GM19025 (cell line): ENCODE measurements around the gene PFKFB1.
"Not testable (repeated sequence)": the region's sequence is repeated elsewhere in the genome, so short reads cannot be mapped to it uniquely, and the experiment has no call there.

ENCODE experiments used
- ATAC-seq: cut with Tn5 transposase; IDR thresholded peaks from one replicate; pipeline ENCODE4 v1.9.1; 2021; ENCODE audit warnings: mild to moderate bottlenecking, low read depth, moderate library complexity; ENCODE audit not compliant: unreplicated experiment

Gene PFKFB1

GRCh38 chrX:54994668-54995351 is 822 bp upstream of the PFKFB1 start:
- no peak for ATAC-seq

GRCh38 chrX:54992911-54993622 is 921 bp downstream of the PFKFB1 start:
- no peak for ATAC-seq

DNA sequence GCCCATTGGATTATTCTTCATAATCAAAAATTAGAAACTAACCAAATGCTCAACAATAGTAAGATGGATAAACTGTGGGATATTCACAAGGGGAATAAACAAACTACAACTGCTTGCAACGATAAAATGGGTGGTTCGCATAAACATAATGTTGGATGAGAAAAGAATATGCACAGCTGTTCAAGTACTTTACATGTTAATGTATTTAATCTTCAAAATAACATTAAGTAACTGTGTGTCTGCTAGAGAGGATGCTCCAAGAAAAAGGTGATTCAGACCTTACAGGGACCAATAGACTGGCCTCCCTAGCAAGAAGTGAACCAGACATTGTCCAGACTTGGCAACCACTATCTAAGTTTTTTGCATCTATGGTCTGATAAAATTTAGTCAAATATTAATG is 2.3 kb downstream of the PFKFB1 start:
- ATAC-seq, result no peak

- ATAC-seq, result not testable (repeated sequence)
Measured at GRCh38 chrX:54983306-54983705, 10.7 kb downstream of the PFKFB1 start.

GRCh38 chrX:54980334-54980733 is 13.7 kb downstream of the PFKFB1 start:
- ATAC-seq, result no peak

- no peak for ATAC-seq
Measured at GRCh38 chrX:54979432-54979831, 14.6 kb downstream of the PFKFB1 start.

- no peak for ATAC-seq
Measured at GRCh38 chrX:54978448-54978847, 15.5 kb downstream of the PFKFB1 start.

GRCh38 chrX:54977387-54977786 is 16.6 kb downstream of the PFKFB1 start:
- ATAC-seq, result no peak

DNA sequence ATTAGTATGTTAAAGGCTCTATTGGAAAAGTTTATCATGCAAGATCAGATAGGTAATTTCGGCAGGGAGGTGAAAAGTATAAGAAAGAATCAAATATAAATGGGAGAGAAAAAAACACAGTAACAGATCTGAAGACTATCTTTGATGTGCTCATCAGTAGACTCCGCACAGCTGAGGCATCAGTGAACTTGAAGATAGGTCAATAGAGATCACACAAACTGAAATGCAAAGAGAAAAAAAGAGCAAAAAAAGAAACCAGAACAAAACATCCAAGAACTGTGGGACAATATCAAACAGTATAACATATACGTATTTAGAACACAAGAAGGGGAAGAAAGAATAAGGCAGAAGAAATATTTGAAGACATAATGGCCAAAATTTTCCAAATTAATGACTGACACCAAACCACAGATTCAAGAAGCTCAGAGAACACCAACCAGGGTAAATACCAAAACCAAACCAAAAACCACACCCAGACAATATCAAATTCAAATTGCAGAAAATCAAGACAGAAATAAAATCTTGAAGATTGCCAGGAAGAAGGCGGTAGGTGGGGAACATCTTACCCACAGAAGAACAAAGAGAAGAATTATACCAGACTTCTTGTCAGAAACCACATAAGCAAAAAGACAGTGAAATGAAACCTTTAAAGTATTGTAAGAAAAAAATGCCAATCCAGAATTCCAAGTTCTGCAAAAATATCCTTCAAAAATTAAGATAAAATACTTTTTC is 29.1 kb downstream of the PFKFB1 start:
- no peak for ATAC-seq

DNA sequence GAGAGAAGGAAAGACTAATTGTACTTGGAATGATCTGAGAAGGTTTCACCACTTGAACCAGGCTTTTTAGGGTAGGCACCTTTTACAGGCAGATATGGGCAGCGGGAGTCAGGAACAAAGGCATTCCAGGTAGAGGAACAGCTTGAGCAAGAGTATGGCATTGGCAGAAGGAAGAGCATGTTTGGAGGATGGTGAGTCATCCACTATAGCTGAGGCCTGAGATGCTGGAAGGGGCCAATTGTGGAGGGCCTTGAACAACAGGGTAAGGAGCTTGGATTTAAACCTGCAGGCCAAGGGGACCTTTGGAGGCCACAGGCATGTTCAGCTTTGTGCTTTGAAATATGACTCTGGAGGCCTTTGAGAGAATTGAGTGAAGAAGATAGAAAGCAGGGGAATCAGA is 32.2 kb downstream of the PFKFB1 start:
- ATAC-seq, result no peak

GRCh38 chrX:54950730-54951375 is 43.1 kb downstream of the PFKFB1 start:
- no peak for ATAC-seq

GRCh38 chrX:54945224-54945623 is 48.8 kb downstream of the PFKFB1 start:
- ATAC-seq, result no peak

- no peak for ATAC-seq
Measured at GRCh38 chrX:54944816-54945215, 49.2 kb downstream of the PFKFB1 start.

DNA sequence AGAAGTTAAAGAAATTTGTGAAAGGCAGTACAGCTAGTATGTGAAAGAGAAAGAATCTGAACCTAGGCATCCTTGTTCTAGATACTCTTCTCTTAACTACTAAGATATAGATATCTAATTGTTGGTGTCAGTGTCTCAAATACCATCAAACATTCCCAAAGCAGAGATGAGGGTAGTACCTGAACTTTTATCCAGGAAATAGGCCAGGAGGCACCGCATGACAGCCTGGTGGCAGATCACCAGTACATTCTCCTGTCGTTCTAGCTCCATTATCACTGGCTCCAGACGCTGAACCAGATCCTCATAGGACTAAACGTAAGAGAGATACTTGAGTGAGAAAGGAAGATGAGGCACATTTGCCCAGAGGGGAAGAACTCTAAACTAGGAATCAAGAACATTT is 56.6 kb downstream of the PFKFB1 start:
- no peak for ATAC-seq

GRCh38 chrX:54935306-54935705 is 58.7 kb downstream of the PFKFB1 start:
- ATAC-seq, result no peak

DNA sequence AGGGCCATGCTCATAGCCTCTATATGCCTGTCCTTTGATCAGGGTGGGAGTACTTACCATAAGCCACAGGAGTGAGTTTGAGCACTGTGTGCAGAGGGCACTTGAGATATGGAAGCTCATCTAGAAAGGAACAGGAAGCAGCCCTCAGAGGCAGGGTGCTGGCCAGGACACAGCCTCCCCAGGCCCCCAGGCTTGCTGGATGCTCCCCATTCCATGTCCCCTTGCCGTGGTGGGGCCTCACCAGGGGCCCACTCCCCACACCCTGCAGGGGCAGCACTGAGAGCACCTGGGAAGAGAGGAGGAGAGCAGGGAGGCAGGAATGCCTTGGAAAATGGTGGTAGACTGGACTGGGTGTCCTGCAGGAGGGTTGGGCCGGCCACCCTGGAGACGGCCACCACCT is 59.1 kb downstream of the PFKFB1 start:
- no peak for ATAC-seq

- ATAC-seq, result no peak
Measured at GRCh38 chrX:54934058-54934457, 59.9 kb downstream of the PFKFB1 start.

GRCh38 chrX:54933150-54933826 is 60.7 kb downstream of the PFKFB1 start:
- ATAC-seq, result no peak

- ATAC-seq, result no peak
Measured at GRCh38 chrX:54931107-54931506, 62.9 kb downstream of the PFKFB1 start.

DNA sequence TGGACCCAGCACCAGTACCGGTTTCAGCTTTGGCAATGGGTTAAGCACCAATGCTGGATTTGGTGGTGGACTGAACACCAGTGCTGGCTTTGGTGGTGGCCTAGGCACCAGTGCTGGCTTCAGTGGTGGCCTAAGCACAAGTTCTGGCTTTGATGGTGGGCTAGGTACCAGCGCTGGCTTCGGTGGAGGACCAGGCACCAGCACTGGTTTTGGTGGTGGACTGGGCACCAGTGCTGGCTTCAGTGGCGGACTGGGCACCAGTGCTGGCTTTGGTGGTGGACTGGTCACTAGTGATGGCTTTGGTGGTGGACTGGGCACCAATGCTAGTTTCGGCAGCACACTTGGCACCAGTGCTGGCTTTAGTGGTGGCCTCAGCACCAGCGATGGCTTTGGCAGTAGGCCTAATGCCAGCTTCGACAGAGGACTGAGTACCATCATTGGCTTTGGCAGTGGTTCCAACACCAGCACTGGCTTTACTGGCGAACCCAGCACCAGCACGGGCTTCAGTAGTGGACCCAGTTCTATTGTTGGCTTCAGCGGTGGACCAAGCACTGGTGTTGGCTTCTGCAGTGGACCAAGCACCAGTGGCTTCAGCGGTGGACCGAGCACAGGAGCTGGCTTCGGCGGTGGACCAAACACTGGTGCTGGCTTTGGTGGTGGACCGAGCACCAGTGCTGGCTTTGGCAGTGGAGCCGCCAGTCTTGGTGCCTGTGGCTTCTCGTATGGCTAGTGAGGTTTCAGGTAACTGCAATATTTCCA is 63.5 kb downstream of the PFKFB1 start:
- ATAC-seq, result no peak
